GM21576 (cell line): ENCODE results near the gene TMEM270.
"Not testable (repeated sequence)": the region's sequence is repeated elsewhere in the genome, so short reads cannot be mapped to it uniquely, and the experiment has no call there.

Experiments used
- ATAC-seq: cut with Tn5 transposase; IDR thresholded peaks from one replicate; pipeline ENCODE4 v1.9.1; 2021; ENCODE audit warnings: mild to moderate bottlenecking, moderate library complexity; ENCODE audit not compliant: unreplicated experiment

TMEM270 gene

GRCh38 chr7:73831834-73832651 is 28.9 kb upstream of the TMEM270 start:
- no peak for ATAC-seq

GRCh38 chr7:73832806-73833205 is 28.2 kb upstream of the TMEM270 start:
- no peak for ATAC-seq

- ATAC-seq = no peak
Observed at GRCh38 chr7:73833251-73833919, 27.6 kb upstream of the TMEM270 start.

GRCh38 chr7:73834626-73835191 is 26.2 kb upstream of the TMEM270 start:
- ATAC-seq = no peak

- not testable (repeated sequence) for ATAC-seq
Observed at GRCh38 chr7:73837167-73837566, 23.8 kb upstream of the TMEM270 start.

- ATAC-seq = no peak
Observed at GRCh38 chr7:73838642-73839041, 22.3 kb upstream of the TMEM270 start.

- no peak for ATAC-seq
Observed at GRCh38 chr7:73839290-73839689, 21.7 kb upstream of the TMEM270 start.

GRCh38 chr7:73839743-73840714 is 20.9 kb upstream of the TMEM270 start:
- ATAC-seq = no peak

- no peak for ATAC-seq
Observed at GRCh38 chr7:73840715-73841379, 20.1 kb upstream of the TMEM270 start.

GRCh38 chr7:73841689-73842066 is 19.3 kb upstream of the TMEM270 start:
- no peak for ATAC-seq

GRCh38 chr7:73842067-73842976 is 18.6 kb upstream of the TMEM270 start, which contains the start of gene METTL27:
TSS of gene METTL27 (minus strand) at chr7:73842516. CDS start at chr7:73842140, 376 bp downstream.
- ATAC-seq = peak; percentile 91

- ATAC-seq = no peak
Observed at GRCh38 chr7:73844131-73844547, 16.8 kb upstream of the TMEM270 start.

GRCh38 chr7:73844848-73845460 is 16.0 kb upstream of the TMEM270 start:
- ATAC-seq = no peak

GRCh38 chr7:73845701-73846195 is 15.2 kb upstream of the TMEM270 start:
- ATAC-seq = not testable (repeated sequence)

- ATAC-seq = no peak
Observed at GRCh38 chr7:73847941-73848723, 12.8 kb upstream of the TMEM270 start.

- no peak for ATAC-seq
Observed at GRCh38 chr7:73850781-73851207, 10.2 kb upstream of the TMEM270 start.
